ENCODE measurements around the gene MAP4K2.

The MAP4K2 gene

DNA sequence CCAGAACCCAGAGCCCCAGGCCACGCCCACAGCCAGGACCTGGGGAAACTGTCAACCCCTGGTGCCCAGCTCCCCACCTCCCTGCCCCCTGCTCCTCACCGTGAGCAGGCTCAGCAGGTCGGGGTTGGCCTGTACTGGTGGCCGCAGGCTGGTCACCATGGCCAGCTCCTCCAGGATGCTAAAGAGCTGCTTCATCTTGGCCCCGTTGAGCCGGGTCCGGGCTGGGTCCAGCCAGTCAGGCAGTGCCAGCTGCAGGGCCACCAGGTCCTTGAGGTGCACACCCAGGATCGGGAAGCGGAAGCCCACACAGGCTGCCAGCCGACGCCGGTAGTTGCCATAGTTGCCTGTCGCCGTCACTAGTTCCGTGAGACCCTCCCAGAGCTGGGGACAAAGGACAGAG is 66.4 kb downstream of the MAP4K2 start:
- no peak for DNase-seq (ENCODE audit: low spot score)

DNA sequence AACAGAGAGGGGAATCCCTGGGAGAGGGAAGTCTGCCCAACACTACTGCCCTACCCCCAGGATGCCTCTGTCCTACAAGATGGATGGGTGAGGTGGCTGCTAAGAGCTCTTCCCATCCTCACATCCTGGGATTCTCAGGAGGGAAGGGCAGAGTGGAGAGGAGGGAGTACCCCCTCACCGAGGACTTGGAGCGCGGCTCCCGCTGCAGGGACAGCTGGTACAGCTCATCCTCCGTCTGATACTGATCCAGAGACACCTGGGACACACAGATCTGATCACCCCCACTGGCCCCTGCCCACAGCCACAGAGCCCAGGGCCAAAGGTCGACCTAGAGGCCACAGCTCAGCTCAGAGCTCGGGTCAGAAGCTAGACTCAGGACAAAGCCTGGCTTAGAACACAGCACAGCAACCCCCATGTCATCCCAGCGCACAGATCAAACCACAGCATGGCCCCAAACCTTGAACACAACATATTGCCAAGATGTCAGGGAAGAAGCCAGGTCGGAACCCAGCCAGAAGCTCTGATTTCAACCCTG is 67.2 kb downstream of the MAP4K2 start:
- no peak for DNase-seq (ENCODE audit: low spot score)
